ENCODE results near the gene PNMA8B. TPM values are rescaled to one million over a fixed set of nuclear protein-coding genes. Genes with fewer than 3 reads are reported as not detected.

The PNMA8B gene
- total RNA-seq, 4 donors from 2014 or later = 0.13 to 1.1 (median 0.79) TPM

DNA sequence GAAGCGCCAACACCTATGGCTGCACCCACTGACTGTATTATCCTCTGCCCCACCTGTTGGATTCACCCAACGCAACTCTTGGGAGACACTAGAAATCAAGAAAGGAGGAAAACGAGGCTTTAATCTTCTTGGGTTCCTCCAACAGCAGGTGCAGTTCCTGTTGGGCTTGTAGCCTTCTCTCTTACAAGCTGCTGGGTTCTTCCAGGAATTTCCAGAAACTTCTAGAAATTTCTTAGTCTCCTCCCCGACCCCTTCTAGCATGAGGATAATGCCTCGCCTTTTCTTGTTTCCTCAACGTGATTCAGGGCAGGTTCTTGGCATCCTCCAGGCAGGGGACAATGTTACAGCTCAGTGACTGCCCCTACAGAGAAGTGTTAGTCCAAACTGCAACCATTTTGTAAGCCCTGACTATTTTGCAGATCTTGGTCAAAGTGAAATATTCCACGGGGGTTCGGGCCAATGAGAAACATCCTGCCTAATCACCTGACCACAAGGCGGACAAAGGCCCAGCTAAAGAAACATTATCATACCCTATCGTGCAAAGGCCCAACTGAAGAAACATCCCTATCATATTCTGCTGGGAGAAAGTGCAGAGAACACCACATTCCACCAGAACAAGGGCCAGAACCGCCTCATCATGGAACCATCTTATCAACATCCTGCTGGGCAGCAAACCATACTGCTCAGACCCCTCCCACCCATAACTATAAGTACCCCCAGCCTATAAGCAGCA, 23.7 kb downstream of the PNMA8B start:
- Histone ChIP-seq H3K36me3 (no peaks in the 10 kb centered on the region), H3K27me3 (peaks cover 0 to 96% (median 6%) of the 10 kb centered on the region in 4 donors), H3K9me3 (no peaks in the 10 kb centered on the region), H3K4me3 (peak overlapping the region in 3 of 4 donors; percentile 7 to 57 (median 34)), H3K27ac (peak overlapping the region in 2 of 4 donors; percentile 46 to 56), H3K4me1 (peaks cover 4 to 14% (median 6%) of the 10 kb centered on the region in 3 donors)
- TF ChIP-seq CTCF (IDR thresholded peaks at IDR 0.05) = no peak
- no peak for TF ChIP-seq POLR2A (IDR thresholded peaks at IDR 0.05)
- no peak for DNase-seq
- 59 to 61% methylated on average over 10 of the region's 11 CpGs for WGBS, 2 donors
- intact Hi-C loops (cut with DNase I) = no loop called here

GRCh38 chr19:46471116-46471733, 24.4 kb downstream of the PNMA8B start, which contains the start of gene PNMA8A:
TSS of gene PNMA8A (minus strand) at chr19:46471563. CDS start at chr19:46471035, 528 bp downstream.
- intact Hi-C loops (cut with DNase I) = no loop called here
- Histone ChIP-seq H3K27ac (peak within 1 kb of the TSS in 3 of 4 donors; percentile 1 to 56 (median 46)), H3K4me1 (peaks cover 4 to 21% (median 6%) of the 10 kb centered on the region in 3 donors), H3K4me3 (peak within 1 kb of the TSS; percentile 4 to 57 (median 20)), H3K36me3 (no peaks in the 10 kb centered on the region), H3K9me3 (no peaks in the 10 kb centered on the region), H3K27me3 (peaks cover 0 to 96% (median 6%) of the 10 kb centered on the region in 4 donors)
- WGBS, 2 donors = 53% methylated on average over 3 of the region's 57 CpGs; no CpG with 5 or more reads in 1 of the 2 donors
- TF ChIP-seq CTCF (IDR thresholded peaks at IDR 0.05) = no peak
- no peak for TF ChIP-seq POLR2A (IDR thresholded peaks at IDR 0.05)
- DNase-seq = no peak

- TF ChIP-seq POLR2A (IDR thresholded peaks at IDR 0.05) (no peak), CTCF (IDR thresholded peaks at IDR 0.05) (no peak)
- no peaks in the 10 kb centered on the region for H3K9me3 ChIP-seq
- no peaks in the 10 kb centered on the region for H3K36me3 ChIP-seq
- H3K4me3 ChIP-seq = no peak overlapping the region
- H3K27ac ChIP-seq = no peak overlapping the region
- DNase-seq = no peak
- intact Hi-C loops (cut with DNase I) = no loop called here
- H3K27me3 ChIP-seq = peaks cover 0 to 96% (median 6%) of the 10 kb centered on the region in 4 donors
- whole genome bisulfite sequencing, 2 donors = 79 to 96% methylated on average over 2 to 7 of the region's 10 CpGs
- H3K4me1 ChIP-seq = peaks cover 4 to 22% (median 6%) of the 10 kb centered on the region in 3 donors
Measured at GRCh38 chr19:46470376-46470775, 25.3 kb downstream of the PNMA8B start.

GRCh38 chr19:46469541-46470185, 26.0 kb downstream of the PNMA8B start:
- 89% methylated on average over 10 to 18 of the region's 18 CpGs for WGBS, 2 donors
- no peak overlapping the region for H3K27ac ChIP-seq
- no peak for DNase-seq
- H3K36me3 ChIP-seq = no peaks in the 10 kb centered on the region
- no peaks in the 10 kb centered on the region for H3K9me3 ChIP-seq
- H3K27me3 ChIP-seq = peaks cover 0 to 98% (median 6%) of the 10 kb centered on the region in 4 donors
- no peak for TF ChIP-seq POLR2A (IDR thresholded peaks at IDR 0.05)
- peaks cover 4 to 22% (median 6%) of the 10 kb centered on the region in 3 donors for H3K4me1 ChIP-seq
- no peak overlapping the region for H3K4me3 ChIP-seq
- intact Hi-C loops (cut with DNase I) = no loop called here

DNA sequence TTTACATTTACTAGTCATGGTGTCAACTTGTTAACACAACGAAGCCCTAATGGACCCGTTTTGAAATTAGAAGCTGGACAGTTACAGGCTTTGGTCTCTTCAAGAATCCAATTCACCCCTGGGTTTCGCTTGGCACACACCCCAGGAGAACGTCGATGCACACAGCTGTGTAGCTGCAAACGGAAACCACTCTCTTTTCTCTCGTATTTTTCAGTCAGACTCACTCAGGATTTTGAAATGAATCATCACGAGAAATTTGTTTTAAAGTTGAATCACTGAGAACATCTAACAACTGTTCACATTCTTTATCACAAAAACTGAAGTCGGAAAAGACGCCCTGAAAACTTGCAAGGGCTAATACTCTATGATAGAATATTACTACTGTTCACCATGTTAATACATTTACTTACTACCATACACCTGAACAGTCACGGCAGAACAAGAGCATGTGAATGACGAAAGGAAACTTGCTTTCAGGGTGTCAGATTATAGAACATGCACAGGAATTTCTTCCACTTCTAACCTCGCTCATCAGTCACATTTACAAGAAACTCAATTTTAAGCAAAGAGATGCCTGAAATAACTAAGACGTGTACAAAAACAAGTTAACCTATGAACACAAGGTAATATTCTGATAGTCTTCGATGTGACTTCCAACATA, 29.0 kb downstream of the PNMA8B start:
- TF ChIP-seq CTCF (IDR thresholded peaks at IDR 0.05) (no peak), POLR2A (IDR thresholded peaks at IDR 0.05) (no peak)
- no peaks in the 10 kb centered on the region for H3K36me3 ChIP-seq
- H3K27me3 ChIP-seq = peaks cover 0 to 98% (median 5%) of the 10 kb centered on the region in 4 donors
- WGBS, 2 donors = 25 to 35% methylated on average over 15 of the region's 15 CpGs
- intact Hi-C loops (cut with DNase I) = no loop called here
- H3K27ac ChIP-seq = peak overlapping the region in 2 of 4 donors; percentile 36 to 49
- no peak for DNase-seq
- H3K9me3 ChIP-seq = no peaks in the 10 kb centered on the region
- H3K4me3 ChIP-seq = no peak overlapping the region
- H3K4me1 ChIP-seq = peaks cover 3 to 18% (median 6%) of the 10 kb centered on the region in 3 donors

All from esophagus squamous epithelium (tissue), 5 donors.